ENCODE measurements around the gene SRP68. TPM values are rescaled to one million over a fixed set of nuclear protein-coding genes. Genes with fewer than 3 reads are reported as not detected.

SRP68 gene
- total RNA-seq, 4 donors from 2014 or later: 57.5 to 90.2 (median 64.2) TPM

DNA sequence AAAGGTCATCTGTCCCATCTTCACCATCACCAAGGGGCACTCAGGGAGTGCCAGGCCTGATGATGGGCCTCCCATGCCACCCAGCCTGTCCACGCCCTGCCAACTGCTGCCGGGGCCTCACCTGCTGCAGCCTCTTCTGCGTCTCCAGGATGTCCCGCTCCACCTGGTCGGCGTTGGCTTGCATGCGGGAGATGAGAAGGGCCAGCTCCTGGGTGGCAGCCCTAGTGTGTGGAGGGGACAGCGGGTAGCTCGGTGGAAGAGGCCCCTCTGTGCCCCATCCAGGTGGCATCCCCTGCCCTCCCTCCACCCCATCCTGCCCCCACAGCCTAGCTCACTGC is 48.4 kb downstream of the SRP68 start:
- TF ChIP-seq POLR2A (IDR thresholded peaks at IDR 0.05): no peak
- TF ChIP-seq, protein P1, sequence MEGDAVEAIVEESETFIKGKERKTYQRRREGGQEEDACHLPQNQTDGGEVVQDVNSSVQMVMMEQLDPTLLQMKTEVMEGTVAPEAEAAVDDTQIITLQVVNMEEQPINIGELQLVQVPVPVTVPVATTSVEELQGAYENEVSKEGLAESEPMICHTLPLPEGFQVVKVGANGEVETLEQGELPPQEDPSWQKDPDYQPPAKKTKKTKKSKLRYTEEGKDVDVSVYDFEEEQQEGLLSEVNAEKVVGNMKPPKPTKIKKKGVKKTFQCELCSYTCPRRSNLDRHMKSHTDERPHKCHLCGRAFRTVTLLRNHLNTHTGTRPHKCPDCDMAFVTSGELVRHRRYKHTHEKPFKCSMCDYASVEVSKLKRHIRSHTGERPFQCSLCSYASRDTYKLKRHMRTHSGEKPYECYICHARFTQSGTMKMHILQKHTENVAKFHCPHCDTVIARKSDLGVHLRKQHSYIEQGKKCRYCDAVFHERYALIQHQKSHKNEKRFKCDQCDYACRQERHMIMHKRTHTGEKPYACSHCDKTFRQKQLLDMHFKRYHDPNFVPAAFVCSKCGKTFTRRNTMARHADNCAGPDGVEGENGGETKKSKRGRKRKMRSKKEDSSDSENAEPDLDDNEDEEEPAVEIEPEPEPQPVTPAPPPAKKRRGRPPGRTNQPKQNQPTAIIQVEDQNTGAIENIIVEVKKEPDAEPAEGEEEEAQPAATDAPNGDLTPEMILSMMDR (IDR thresholded peaks at IDR 0.05): no peak
- TF ChIP-seq POLR2AphosphoS5 (IDR thresholded peaks at IDR 0.05): no peak
- no peak for TF ChIP-seq EP300 (IDR thresholded peaks at IDR 0.05)
- peaks cover 30% of the 10 kb centered on the region for H3K4me1 ChIP-seq
- H3K9me3 ChIP-seq: no peaks in the 10 kb centered on the region
- H3K27me3 ChIP-seq: no peaks in the 10 kb centered on the region
- H3K4me3 ChIP-seq: no peak overlapping the region
- no peak for DNase-seq (ENCODE audit: low spot score in 2 of 2)
- H3K27ac ChIP-seq: no peak overlapping the region
- 80% methylated on average over 2 of the region's 9 CpGs for whole genome bisulfite sequencing
- peaks cover 36% of the 10 kb centered on the region for H3K36me3 ChIP-seq

DNA sequence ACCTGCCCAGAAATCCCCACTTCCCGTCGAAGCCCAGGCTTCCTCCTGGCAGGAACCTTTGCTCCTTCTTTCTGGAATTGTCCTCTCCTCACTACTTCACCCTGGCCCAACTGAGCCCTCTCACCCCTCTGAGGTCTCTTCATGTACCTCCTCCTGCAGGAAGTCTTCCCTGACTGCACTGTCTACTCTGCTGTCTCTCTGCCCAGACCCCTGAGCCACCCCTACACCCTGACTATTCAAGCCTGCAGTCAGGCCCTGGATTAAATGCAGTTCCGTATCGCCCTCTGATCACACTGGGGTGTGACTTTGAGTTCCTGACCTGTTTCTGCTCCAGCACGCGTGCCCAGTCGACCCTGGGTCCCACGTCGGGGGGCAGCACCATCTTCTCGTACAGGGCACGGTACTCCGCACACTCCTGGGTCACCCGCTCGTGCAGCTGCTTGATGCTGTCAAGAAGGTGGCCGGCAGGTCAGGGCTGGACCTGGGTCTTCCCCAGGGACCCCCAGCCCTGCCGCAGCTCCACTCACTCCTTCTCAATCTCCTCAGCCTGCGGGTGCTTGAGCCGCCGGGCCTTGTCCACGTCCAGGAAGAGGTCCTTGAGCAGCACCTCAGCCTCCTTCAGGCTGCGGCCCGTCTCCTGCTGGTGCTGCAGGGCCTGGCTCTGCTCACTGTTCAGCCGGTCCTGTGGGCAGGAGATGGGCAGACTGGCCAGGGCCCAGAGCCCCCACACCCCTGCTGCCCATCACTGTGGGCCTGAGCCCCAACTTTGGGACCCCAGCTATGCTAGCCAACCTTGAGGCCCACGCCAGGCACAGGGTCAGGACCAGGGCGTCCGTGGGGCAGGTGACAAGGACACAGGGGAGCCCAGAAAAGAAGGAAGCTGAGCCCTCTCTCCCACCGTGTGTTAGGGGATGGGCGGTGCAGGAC is 49.1 kb downstream of the SRP68 start:
- TF ChIP-seq POLR2AphosphoS5 (IDR thresholded peaks at IDR 0.05) (no peak), POLR2A (IDR thresholded peaks at IDR 0.05) (no peak), EP300 (IDR thresholded peaks at IDR 0.05) (no peak)
- TF ChIP-seq, protein P1 (IDR thresholded peaks at IDR 0.05): no peak
- H3K4me3 ChIP-seq: no peak overlapping the region
- no peak overlapping the region for H3K27ac ChIP-seq
- no peaks in the 10 kb centered on the region for H3K9me3 ChIP-seq
- H3K4me1 ChIP-seq: peaks cover 23% of the 10 kb centered on the region
- H3K36me3 ChIP-seq: peaks cover 42% of the 10 kb centered on the region
- no peaks in the 10 kb centered on the region for H3K27me3 ChIP-seq
- DNase-seq (ENCODE audit: low spot score in 2 of 2): no peak
- 86% methylated on average over 15 of the region's 28 CpGs for WGBS

DNA sequence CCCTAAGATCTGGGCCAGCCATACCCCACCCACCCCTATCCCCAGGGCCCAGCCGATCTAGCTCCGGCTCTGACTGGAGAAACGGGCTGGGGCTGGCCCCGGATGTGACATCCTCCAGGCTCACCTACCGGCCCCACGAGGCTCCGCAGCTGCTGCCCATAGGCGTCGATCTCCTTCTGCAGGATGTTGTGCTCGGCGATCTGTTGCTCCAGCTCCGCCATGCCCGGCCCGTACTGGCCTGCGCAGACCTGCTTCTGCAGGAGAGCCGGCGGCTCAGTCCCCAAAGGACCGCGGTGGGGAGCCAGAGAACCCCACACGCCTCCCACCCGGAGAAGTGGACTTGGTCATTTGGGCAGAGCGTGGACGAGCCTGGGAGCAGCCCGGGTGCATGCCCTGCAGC is 50.0 kb downstream of the SRP68 start:
- no peak for DNase-seq (ENCODE audit: low spot score in 2 of 2)
- WGBS: 85% methylated on average over 5 of the region's 24 CpGs
- H3K36me3 ChIP-seq: peaks cover 43% of the 10 kb centered on the region
- H3K4me1 ChIP-seq: peaks cover 15% of the 10 kb centered on the region
- TF ChIP-seq, protein P1 (IDR thresholded peaks at IDR 0.05): no peak
- TF ChIP-seq POLR2AphosphoS5 (IDR thresholded peaks at IDR 0.05) (no peak), POLR2A (IDR thresholded peaks at IDR 0.05) (no peak), EP300 (IDR thresholded peaks at IDR 0.05) (no peak)
- H3K9me3 ChIP-seq: no peaks in the 10 kb centered on the region
- no peak overlapping the region for H3K4me3 ChIP-seq
- no peak overlapping the region for H3K27ac ChIP-seq
- H3K27me3 ChIP-seq: no peaks in the 10 kb centered on the region

DNA sequence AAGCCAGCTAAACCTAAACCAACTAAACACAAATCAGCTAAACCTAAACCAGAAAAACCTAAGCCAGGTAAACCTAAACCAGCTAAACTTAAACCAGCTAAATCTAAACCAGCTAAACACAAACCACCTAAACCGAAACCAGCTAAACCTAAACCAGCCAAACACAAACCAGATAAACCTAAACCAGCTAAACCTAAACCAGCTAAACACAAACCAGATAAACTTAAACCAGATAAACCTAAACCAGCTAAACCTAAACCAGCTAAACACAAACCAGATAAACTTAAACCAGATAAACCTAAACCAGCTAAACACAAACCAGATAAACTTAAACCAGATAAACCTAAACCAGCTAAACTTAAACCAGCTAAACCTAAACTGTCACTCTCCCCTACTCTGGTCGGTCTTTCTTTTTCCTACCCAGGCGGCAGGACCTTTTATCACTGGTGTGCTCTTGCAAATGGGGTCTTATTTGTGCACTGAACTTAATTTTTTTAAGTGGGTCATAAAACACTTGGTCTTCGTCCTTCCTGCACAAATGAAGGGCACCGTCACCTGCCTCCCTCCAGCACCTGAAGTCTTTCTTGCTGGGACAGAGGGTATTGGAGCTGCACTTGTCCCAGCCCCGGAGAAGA is 52.4 kb downstream of the SRP68 start:
- no peak overlapping the region for H3K4me3 ChIP-seq
- H3K36me3 ChIP-seq: peaks cover 51% of the 10 kb centered on the region
- H3K9me3 ChIP-seq: no peaks in the 10 kb centered on the region
- WGBS: 86% methylated on average over 6 of the region's 6 CpGs
- TF ChIP-seq POLR2AphosphoS5 (IDR thresholded peaks at IDR 0.05): no peak
- no peak for TF ChIP-seq POLR2A (IDR thresholded peaks at IDR 0.05)
- no peak for TF ChIP-seq EP300 (IDR thresholded peaks at IDR 0.05)
- TF ChIP-seq, protein P1 (IDR thresholded peaks at IDR 0.05): no peak
- DNase-seq (ENCODE audit: low spot score in 2 of 2): no peak
- H3K27me3 ChIP-seq: no peaks in the 10 kb centered on the region
- H3K4me1 ChIP-seq: peaks cover 16% of the 10 kb centered on the region
- no peak overlapping the region for H3K27ac ChIP-seq

DNA sequence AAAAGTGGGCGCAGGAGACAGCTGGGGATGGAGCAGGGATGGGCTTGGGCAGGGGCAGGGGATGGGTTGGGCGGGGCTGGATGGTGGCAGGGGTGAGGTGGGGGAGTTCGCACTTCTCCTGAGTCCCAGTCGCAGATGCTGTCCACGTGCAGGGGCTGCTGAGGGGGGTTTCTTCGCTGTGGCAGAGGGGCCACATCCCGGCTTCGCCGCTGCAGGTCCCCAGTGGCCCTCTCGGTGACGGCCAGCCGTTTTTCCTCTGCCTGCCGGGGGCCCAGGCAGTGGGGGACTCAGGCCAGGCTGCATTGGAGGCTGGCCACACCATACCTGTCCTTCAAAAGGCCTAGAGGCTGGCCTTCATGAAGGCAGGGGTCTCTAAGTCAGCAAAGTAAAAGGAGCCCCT is 53.5 kb downstream of the SRP68 start:
- Histone ChIP-seq H3K4me3 (no peak overlapping the region), H3K36me3 (peaks cover 51% of the 10 kb centered on the region), H3K9me3 (no peaks in the 10 kb centered on the region), H3K27ac (no peak overlapping the region), H3K27me3 (no peaks in the 10 kb centered on the region), H3K4me1 (peaks cover 16% of the 10 kb centered on the region)
- TF ChIP-seq EP300 (IDR thresholded peaks at IDR 0.05) (no peak), POLR2AphosphoS5 (IDR thresholded peaks at IDR 0.05) (no peak), POLR2A (IDR thresholded peaks at IDR 0.05) (no peak)
- TF ChIP-seq, protein P1 (IDR thresholded peaks at IDR 0.05): no peak
- WGBS: 87% methylated on average over 13 of the region's 13 CpGs
- no peak for DNase-seq (ENCODE audit: low spot score in 2 of 2)

All from suprapubic skin (tissue), 4 donors.